Middle frontal gyrus (tissue), 1 donor: Measurements from ENCODE around the gene ZNF804A.

Experiments
- DNase-seq: peaks from one replicate; pipeline ENCODE4 v3.0.0-alpha.2; 2015; ENCODE audit warnings: low spot score; ENCODE audit errors: extremely low spot score

The ZNF804A gene

DNA sequence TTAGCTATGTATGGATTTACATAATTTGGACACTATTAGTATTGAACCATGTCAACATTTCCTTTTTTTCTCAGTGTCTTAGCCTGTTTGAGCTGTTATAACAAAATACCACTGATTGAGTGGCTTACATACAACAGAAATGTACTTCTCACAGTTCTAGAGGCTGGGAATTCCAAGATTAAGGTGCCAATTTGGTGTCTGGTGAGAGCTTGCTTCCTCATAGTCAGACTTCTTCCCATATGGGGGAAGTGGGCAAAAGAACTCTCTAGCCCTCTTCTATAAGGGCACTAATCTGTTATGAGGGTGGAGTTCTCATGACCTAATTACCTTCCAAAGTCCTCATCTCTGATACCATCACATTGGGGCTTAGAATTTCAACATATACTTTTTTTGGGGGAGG lies 12.6 kb downstream of the ZNF804A start:
- no peak for DNase-seq

DNA sequence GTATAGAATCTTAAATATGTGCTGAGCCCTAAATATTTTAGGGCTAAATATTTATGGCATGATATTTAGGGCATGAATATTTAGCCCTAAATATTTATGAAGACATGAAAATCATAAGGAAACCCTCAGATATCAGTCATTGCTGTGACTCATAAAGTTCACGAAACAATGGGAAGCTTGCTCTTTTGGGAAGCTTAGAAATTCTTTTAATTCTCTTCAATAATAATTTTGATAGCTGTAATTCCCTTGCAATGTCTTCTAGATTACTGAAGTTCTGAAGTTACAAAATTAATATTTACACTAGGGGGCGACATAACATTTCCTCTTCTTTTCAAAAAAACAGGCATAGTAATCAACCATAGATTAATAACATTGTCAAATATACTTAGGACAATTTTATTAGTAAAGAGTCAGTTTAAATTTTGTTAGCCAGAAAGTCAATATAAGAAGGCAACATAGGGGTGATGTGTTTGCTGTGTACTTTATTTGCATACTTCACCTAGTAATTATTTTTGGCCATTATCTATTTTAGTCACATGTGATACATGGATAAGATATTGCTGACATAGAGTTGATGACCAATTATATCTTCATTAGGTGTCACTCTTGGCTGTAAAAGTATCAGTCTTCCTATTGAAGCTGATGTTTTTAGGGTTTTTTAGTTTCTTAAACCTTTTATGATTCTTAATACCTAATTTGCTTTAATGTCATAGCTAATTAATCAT lies 13.2 kb downstream of the ZNF804A start:
- no peak for DNase-seq

DNA sequence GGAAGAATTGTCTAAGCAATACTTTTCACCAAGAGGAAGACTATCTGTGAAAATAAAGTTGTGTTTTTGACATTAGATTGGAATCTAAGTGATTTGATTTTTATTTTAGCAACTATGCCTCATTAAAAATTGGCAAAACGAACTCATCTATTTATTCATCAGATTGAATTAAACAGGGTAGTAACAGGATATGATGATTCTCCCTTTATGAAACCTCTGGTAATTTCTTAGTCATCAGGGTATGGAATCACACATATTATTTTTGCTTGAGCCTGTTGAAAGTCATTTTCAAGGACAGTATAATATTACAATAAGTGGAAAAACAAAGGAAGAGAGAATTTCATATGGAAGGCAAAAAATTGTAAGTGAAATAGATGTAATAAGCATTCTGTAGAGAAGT lies 22.0 kb downstream of the ZNF804A start:
- DNase-seq: no peak

DNA sequence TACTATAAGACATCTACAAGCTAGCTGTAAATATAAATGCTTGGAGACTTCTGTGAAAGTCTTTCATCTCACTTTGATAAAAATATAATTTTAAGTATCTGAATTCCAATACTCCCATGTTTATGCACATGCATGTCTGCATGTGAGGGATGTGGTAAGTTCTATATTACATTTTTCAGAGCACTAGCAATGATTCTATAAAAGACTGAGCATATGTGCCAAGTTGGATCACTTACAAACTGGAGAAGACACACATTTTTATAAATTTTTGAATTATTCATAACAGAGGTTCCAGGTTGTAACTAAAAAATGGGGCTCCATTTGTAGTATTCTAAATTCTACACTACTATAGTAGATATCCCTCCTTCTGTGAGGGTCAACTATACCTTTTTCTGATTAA lies 26.0 kb downstream of the ZNF804A start:
- no peak for DNase-seq

DNA sequence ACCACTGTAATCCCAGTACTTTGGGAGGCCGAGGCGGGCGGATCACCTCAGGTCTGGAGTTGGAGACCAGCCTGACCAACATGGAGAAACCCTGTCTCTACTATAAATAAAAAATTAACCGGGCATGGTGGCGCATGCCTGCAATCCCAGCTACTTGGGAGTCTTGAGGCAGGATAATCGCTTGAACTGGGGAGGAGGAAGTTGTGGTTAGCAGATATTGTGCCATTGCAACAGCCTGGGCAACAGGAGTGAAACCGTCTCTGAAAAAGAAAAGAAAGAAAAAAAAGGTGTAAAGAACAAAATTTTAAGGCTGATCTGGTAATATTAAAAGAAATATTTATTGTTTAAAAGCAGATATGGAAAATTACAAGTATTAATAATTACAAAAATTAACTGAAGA lies 29.7 kb downstream of the ZNF804A start:
- DNase-seq: no peak

DNA sequence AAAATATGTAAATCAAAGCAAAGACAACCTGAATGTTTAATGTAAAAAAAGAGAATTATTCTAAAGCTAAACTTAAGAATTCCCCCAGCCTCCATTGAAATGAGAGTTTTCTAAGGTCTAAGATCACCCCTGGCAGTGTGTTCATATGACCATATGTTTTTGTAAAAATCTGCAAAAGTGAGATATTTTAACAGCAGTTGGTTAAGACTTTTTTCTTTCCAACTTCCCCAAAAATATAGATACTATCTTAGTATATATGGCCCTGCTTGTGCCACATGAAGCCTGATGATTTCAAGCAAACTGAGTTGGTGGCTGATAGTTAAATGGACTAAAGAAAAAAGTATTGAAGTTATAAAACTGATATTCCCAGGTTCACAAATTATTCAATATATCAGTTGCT lies 35.4 kb downstream of the ZNF804A start:
- DNase-seq: no peak

DNA sequence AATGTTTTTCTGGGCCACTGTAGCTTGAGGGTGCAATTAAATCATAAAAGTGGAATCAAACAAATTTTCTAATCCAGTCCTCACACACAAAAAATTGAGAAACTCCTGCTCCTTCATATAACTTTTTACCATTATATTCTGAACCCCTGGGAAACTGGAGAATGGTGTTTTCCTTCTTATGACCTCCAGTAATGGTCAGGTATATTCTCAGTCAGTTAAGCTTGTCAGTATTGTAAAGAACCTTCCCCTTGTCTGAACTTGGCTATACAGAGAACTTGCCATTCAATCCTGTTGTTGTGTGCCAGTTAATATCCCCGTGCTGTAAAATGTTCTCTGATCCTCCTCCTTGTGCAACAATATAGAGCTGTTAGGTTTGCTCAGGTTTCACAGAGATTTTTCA lies 39.5 kb downstream of the ZNF804A start:
- no peak for DNase-seq

DNA sequence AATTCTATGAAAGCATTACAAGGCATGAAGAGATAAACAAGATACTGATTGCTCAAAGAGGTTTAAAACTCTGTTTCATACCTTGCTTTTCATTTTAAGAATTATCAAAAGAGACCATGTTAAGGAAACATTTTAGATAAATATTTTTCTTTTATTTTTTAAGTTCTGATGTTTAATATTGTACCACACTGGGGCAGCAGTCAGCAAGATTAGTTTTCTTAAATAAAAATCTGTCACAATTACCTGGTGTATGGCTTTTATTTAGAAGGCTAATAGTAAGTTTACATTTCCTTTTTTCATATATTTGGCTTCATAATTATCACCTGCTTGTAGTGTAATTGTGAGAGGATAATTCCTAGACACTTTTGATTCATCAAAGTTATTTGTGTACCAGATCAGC lies 46.4 kb downstream of the ZNF804A start:
- no peak for DNase-seq

DNA sequence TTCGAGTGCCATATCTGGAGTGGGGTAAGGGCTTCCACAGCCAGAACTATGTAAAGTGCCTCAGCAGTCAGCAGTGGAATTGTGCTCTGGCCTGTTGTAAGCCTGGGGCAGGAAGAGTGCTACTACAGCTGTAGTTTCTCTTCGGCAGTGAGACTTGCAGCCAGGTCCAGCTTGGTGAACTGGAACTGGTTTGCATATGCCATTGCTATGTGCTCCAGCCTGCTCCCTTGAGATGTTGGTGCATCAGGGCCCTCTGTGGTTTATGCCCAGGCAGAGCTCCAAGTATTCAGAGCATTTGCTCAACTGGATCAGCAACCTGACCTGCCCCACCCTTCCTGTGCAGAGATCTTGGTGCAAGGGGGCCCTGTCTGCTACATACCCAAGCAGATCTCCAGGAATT lies 47.8 kb downstream of the ZNF804A start:
- DNase-seq: no peak

DNA sequence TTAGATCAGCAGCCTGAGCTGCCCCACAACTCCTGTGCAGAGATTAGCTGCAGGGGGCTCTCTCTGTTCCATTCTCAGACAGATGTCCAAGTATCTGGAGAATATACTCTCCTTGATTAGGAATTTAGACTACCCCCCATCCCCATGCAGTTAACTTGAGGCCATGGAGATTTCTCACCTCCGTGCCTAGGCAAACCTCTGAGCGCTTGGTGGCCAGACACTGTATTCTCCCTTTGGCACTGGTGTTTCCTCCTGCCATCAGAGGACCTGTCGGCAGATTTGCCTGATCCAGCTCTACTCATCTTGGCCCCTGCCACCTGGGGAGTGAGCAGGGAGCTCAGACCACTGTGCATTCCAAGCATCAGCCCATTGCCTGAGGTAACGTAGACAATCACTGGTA lies 48.3 kb downstream of the ZNF804A start:
- DNase-seq: no peak

DNA sequence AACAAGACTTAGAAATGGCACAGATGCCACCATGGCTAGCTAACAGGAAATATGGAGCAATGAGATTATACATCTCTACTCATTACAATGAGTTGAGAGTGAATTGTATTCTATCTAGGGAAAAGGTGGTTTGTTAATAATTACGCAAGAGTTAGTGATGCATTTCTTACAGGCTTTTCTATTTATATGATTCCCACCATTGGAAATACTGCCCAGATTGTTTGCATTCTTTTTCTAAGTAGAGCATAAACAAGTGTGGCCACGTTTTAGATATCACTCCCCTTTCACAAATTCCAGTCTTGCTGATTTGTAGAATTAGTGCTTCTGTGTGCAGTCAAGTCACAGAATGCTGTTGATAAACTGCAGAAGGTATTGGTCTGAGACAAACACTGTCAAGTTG lies 56.6 kb downstream of the ZNF804A start:
- DNase-seq: no peak

DNA sequence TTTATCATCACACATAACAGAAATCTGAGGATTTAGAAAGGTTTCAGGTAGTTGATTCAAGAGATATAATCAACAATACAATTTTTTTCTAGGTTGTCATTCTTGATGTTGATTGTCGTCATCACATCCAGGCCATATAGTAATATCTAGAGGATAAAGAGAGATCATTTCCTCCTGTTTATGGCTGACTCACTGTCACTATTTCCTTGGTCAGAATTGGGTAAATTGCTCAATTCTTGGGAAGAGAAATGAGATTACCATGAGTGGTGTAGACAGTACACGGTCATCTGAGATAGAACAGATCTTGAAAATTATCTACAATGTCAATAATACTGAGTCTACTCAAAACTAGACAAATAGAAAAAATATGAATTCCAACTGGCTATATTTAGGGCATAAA lies 78.8 kb downstream of the ZNF804A start:
- no peak for DNase-seq

DNA sequence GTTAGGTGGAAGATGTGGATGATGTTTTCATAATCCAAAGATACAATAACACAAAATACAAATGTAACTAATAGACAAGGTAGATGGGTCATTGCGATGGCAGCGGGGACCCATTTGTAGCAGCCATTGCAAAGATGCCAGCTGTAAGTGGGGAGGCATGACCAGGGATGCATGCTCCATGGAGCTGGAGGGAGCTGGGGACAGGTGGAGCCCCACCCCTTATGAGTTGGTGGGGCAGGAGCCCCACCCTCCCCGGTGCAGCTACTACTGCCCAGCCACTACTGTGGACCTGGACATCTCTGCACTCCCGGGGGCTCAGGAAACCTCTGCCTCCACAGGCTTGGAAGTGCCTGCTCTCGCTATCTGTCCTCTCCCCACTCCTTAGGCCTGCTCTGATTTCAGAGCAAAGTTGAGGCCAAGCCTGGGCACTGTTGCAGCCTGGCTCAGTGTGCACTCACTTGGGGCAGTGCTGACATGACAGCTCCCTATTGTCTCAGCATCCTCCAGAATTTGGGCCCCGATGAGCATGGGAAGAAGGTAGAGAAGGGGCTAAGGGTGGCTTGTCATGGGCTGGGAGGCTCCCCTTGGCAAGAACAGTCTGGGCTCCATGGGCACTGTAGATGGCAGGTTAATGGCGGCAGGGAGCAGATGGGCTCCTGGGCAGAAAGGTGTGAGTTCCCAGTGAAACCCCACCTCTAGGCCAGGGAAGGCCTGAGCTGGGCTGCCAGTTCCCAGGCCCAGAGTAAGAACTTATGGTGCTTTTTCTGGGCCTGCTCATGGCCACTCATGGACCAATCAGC lies 81.1 kb downstream of the ZNF804A start:
- no peak for DNase-seq

DNA sequence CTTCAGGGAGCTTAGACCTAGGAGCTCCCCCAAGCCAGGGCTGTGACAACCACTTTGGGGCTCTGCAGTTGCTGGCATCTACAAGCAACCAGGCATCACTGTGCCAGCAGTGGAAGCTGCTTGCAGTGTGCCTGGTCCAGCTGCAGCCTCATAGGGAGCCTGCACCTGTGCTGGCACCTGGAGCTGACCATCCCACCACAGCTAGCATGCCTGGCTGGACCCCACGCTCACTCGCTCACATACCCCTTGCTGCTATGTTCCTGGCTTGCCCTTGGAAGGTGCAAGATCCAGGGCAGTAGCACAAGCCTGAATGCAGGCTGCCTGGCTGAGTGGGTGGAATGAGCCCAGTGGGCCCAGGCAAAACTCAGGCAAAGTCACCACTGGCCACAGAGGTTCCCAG lies 82.5 kb downstream of the ZNF804A start:
- no peak for DNase-seq

DNA sequence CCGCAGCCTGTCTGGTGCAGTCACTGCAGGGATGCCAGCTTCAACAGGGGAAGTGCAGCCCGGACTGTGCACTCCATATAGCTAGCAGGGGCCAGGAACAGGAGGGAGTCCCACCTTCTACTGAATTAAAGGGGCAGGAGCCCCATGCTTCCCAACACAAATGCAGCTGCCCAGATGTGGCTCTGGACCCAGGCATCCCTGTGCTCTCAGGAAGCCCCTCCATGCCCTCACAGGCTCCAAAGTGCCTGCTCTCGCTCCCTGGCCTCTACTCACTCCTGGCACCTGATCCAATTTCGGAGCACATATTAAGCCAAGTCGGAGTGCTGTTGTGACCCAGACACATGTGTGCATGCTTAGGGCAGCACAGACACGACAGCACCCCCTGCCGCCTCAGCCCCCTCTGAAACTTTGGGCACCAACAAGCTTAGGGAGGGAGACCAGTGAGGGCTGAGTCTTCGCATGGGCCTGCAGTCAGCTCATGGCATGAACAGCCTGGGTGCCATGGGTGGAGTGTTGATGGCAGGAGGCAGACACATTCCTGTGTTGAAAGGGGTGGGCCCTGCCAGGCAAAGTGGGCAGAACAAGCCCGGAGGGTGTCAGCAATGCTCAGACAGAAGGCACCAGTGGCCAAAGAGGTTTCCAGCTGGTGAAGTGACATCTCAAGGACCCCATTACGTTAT lies 83.5 kb downstream of the ZNF804A start:
- DNase-seq: no peak

DNA sequence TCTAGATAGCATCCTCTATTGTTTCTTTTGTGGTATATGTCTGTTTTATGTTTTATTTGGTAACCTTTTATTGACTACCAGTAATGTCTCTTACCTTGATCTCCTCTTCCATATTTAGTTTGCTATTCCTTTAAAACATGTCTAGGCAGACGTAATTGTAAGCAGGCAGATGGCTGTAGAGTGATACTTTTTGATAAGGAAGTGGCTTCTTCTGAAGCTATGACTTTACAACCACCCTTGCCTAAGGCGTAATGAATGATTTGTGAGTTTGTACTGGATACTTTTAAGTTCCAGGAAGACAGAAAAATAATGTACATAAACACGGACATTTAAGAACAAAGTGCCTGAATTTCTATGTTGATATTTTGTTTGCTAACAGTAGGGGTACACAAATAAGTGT lies 85.6 kb downstream of the ZNF804A start:
- DNase-seq: no peak

DNA sequence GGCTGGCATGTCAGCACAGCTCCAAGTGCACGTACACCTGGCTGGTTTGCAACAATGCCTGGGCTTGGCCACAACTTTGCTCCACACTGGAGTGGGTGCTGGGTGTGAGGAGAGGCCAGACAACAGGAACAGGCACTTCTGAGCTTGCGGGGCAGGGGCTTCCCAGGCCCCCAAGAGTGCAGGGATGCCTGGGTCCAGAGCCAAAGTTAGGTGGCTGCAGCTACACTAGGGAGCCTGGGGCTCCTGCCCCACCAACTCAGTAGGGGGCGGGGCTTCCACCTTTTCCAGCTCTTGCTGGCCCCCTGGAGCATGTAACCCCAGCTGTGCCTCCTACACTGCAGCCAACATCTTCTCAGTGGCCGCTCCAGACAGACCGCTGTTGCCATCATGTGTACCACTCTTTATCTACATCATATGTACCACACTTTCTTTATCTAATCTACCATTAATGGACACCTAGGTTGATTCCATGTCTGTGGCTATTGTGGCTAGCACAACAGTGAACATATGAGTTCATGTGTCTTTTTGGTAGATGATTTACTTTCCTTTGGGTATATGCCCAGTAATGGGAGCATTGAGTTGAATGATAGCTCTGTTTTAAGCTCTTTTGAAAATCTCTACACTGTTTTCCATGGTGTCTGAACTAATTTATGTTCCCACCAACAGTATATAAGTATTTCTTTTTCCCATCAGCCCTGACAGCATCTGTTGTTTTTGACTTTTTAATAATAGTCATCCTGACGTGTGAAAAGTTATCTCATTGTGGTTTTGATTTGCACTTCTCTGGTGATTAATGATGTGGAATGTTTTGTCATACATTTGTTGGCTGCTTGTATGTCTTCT lies 87.9 kb downstream of the ZNF804A start:
- no peak for DNase-seq

DNA sequence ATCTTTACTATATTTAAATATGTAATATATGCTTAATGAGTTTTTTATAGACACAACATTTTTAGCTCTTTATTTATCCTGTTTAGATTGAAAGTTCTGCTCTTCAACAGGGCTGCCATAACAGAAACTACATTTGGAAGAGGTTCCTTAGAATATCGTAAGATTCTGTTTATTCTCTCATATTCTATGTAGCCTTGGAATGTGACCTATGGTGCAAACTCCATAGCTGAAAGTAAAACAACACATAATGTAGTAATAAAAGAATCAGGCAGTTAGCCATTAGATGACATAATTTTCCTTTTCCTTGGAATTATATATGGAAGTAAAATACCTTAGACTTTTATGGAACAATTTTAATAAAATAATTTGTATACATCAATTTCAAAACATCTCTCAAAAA lies 91.3 kb downstream of the ZNF804A start:
- no peak for DNase-seq

DNA sequence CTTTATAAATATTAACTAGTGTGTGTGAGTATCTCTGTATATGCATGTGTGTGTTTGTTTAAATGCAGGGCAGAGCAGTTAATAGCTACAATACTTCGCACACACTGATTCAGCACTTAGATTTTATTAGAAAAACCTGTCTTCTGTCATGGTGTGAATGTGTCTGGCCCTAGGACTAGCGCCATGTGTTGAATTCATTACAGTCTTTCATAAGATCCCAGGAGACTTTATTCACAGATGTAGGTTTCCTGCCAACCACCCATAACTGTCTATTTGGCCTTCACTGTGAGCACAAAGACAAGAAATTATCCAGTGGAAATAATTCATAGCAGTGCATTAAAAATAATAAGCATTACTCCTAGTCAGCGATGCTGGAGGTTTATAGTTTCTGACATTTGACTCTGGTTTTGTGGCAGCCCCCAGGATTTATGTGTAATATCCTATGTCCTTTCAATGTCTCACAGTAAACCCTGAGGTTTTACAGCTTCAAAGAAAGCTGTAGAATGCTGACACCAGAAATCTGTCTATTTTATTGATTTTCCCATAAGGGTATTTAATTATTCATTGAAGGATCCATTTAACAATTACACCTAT lies 93.9 kb downstream of the ZNF804A start:
- no peak for DNase-seq

DNA sequence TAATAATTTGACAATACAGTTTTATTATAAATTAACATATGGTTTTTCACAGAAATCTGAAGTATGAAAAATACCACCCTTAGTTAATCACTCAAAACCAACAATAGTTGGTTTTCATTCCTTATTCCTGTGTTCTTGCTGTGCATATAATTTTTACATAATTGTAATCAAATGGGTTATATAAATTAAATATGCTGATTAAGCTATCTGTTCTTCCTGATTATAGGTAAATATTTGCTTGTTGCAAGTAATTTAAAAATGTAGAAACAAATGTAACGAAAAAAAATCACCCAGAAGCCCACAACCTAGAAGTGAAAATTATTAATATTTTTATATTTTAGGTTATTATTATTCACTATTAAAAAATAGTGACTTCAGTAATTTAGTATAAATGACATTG lies 98.3 kb downstream of the ZNF804A start:
- DNase-seq: no peak

DNA sequence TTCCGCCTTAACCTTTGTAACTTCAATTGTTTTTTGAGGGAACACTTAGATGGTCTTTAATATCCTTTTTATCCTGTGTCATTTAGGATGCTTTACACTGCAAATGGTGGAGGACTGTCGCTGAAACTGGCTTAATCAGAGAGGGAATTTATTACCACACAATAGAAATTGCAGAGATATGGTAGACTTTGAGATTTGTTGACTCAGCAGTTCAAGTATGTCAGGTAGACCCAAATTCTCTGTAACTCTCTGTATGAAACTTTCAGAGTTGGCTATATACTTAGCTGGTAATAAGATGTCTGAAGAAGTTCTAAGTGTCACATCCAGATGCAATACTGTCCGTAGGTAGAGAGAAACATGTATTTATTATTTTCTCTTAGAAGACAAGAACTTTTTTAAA lies 100.1 kb downstream of the ZNF804A start:
- DNase-seq: no peak
